ENCODE measurements around the gene CAPN5.

Gene CAPN5

DNA sequence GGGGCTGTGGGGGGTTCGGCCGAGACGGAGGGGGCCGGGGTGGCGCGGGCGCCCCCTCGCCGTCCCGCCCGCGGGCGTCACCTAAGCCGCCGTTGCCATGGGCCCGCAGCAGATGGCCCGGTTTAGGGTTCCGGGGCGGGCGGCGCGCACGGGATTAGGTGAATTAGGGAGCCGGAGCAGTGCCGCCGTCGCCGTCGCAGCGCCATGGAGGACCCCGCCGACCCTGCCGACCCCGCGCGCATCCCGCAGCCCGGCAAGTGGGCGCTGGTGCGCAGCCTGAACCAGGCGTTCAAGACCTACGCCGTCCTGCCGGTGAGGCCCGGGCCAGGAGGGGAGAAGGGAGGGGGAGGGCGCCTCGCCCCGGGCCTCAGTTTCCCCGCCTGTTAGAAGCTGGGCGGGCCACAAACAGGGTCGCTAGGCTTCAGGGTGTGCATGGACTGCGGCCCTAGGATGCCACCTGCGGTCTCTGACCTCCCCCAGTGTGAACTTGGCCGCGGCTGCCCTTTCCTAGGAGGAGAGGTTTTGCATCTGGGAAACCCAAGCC is 71.4 kb downstream of the CAPN5 start:
- no peak for DNase-seq

DNA sequence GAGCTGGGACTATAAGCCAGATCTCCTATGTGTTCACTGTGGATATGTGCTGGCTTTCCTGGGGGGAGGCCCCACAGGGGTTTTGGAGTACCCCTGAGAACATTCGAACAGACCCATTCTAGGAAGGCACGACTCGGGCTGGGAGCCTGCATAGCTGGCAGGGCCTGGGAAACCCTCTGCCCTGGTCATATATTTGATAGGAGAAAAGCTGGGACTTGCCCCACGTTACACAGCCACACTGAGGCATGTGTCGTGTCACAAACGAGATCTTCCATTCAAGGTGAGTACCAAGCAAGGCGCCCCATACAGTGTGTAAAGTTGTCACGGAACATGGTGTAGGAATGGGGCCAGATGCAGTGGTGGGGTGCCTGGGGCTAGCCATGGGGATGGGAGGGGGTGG is 72.4 kb downstream of the CAPN5 start:
- DNase-seq: no peak

DNA sequence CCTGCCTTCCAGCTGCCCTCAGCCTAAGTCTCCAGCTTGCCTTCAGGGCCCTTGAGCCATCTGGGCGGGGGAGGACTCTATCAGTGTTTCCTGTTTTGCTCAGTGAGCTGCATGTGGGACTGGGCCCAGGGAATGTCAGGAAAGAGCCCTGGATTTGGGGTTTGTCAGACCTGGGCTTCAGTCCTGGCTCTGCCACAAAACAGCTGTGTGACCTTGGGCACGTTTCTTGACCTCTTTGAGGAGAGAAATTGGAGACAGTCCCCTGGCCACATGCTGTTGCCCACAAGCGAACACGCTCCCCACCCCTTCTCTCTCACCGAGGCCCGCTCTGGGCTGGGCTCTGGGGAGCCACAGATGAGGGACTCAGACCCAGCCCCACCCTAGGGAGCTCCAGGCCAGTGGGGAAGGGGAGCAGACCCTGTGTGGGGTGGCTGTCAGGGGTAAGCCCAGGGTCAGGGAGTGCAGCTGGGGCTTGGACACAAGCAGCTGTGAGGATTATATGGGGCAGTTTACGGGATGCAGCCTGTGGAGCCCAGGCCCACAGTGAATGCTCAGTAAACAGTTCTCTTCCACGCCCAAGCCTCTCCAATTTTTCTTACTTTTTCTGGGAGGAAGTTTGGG is 73.6 kb downstream of the CAPN5 start:
- DNase-seq: no peak

DNA sequence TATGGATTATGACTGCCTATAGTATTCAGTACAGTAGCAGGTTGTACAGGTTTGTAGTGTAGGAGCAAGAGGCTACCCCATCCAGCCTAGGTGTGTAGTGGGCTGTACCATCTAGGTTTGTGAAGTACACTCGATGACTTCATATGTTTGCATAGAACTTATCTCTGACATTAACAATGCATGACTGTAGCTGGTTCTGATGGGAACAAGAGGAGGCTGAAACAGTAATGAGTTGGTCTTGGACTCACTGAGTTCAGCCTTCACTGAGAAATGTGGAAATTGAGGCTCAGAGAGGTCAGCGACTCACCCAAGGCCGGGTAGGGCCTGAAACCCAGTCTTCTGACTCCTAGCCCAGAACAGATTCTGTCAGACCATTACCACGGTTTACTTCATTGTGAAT is 74.3 kb downstream of the CAPN5 start:
- DNase-seq: no peak

DNA sequence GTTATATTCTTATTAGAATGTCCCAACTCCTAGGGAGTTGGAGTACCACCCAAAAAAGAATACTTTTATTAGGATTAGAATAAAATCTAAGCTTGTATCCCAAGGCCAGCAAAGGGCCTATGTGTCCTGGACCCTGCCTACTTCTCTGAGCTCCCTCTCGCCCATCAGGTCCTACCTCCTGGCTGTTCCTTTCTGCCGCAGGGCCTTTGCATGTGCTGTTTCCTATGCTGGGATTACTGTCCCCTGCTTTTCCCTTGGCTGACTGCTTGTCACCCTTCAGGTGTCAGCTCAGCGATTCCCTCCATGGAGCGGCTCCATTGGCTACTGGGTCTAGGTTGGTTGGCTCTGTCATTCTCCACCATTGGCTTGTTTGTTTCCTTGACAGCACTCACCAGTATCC is 74.7 kb downstream of the CAPN5 start:
- no peak for DNase-seq

DNA sequence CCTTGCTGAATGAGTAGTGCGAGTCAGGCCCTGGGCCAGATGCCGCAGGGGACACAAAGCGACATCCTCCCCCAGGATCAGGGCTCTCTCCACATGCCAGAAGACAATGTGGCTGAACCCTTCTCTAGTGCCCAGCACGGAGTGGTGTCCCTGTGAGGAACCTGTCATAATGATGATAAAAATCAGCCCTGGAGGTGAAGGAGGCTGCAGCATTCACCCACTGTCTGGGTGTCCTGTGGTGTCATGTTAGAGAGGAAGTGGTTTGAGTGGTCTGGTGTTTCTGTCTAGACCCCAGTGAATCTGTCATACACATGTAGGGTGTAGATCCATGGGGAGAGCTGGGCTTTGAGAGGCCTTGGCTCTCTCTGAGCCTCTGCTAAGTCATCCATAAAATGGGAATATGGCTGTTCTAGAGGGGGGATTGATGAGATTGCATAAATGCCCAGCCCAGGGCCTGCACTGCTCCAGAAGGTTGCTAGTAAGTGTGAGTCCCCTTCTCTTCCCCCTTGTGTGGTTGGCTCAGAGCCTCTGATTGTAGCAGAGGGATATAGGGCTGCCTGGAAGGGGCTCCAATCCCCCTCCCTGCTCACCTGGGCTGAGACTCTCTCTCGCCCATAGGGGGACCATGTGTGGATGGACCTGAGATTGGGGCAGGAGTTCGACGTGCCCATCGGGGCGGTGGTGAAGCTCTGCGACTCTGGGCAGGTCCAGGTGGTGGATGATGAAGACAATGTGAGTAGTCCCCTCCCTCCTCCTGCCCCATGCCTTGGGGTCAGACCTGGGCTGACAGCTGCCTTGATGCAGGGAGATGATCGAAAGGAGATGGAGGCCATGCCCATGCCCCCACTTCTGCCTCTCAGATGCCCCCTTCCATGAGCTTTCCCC is 75.6 kb downstream of the CAPN5 start:
- no peak for DNase-seq

DNA sequence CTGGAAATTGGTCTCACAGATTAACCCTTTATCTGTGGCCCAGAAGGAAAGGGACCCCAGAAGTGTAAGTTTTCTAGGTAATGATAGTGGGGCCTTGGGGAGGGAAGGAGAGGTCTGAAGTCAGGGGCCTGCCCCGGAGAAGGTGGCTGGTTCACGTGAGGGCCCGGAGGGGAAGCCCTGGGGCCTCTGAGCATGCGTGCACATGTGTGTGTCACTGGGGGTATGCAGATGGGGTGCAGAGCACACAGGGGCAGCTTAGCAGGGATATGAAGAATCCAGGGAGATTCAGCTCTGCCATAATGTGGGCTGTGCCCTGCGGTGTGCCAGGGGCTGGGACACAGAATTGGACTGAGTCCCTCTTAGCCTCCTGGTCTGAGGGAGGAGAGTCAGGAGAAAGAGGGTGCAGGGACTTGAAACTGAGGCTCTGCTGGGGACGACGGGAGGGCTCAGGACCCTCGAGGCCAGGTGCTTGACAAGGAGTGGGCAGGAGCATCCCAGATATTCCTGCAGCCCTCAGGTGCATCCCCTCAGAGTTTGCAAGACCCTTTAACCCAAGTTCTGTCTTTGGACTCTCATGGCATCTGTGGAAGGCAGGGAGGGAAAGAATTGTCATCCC is 76.7 kb downstream of the CAPN5 start:
- no peak for DNase-seq

DNA sequence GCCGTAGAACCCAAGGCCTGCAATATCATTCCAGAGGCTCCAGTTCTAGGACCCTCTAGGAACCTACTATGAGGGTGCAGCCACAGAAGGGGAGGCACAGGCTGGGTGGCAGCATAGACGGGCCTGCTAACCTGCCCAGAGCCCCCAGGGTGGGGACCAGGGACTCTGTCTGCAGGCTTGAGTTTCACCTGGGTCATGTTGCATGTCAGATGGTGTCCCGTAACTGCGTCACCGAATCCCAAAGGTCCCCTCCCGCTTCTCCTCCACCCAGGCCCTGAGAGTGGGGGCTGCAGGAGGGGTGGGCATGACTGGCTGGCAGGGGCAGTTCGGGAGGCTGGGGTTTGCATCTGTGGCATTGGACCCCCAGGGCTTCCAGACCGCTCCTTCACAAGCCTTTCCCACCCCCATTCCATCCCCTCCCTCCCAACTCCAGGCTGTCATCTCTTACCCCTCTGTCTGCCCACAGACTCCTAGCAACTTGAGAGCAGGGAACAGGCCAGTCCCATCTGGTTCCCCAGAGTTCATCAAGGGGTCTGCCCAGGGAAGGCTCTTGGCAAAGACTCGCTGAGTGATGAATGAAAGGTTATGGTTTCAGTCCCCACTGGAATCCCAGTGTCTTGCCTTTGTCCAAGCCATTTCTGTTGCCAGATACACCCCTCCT is 77.6 kb downstream of the CAPN5 start:
- DNase-seq: no peak

DNA sequence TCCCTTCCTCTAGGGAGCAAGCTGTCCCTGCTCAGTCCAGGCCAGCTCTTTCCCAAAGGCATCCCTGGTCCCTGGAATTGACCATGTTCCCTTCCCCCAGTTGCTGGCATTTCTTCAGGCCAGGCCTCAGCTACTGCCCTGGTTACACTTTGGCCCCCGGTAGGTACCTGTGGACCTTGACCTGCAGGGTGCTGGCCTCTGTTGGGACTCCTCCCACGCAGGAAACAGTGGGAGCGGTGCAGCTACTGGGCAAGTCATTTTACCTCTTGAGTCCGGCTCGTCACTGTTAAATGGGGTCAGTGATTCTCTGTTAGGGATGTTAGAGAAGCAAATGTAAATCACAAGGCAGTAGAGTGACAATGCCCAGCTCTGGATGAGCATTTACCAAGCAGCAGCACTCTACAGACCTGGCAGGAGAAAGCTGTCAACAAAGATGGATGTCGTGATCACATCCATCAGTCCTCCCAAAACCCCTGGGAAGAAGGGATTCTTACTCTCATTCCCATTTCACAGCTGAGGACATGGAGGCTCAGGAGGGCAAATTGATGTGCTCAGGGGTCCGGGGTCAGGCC is 78.2 kb downstream of the CAPN5 start:
- no peak for DNase-seq

DNA sequence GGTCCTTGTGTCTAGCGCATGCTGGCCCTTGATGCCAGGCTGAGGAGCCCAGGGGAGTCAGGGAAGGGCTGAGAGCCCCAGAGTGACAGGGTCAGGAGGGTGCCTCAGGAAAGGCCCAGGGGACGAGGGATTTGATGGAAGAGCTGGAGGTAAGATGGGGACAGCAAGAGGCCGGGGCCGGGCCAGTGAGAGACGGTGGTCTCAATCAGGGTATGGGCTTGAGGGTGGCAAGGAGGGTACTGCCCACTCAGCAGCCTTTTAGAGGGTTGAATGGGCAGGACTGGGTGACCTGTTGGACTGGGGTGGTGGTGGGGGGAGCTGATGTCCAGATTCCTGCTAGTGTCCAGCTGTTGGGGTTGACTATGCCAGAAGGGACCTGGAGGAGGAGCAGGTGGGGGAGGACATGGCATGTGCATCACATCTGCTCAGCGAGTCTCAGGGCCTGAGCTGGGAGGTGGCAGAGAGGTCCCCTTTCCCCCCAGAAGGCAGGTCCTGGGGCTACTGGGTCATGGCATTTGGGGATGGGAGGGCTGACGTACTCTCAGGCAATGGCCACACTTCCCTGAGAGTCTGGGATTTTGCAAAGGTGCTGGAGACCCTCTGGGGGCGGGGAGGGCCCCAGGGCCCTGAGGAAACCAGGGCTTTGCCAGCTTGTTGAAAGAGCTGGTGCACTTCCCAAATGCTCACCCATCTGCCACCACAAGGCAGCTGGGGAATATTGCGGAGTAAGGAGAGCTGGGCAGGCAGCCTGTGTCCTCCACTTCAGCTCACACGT is 79.7 kb downstream of the CAPN5 start:
- DNase-seq: no peak

DNA sequence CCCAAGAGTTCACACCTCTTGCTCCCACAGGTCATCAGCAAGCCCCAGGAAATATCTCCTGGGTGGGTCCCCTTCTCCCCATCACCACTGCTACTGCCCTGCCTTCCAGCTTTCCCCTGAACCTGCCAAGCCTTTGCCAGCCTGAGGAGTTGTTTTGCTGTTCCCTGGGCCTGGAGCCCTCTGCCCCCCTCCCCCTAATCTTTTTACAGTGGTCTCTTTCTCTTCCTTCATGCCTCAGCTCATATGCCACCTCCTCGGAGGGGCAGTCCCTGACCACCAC is 80.2 kb downstream of the CAPN5 start:
- DNase-seq: no peak

DNA sequence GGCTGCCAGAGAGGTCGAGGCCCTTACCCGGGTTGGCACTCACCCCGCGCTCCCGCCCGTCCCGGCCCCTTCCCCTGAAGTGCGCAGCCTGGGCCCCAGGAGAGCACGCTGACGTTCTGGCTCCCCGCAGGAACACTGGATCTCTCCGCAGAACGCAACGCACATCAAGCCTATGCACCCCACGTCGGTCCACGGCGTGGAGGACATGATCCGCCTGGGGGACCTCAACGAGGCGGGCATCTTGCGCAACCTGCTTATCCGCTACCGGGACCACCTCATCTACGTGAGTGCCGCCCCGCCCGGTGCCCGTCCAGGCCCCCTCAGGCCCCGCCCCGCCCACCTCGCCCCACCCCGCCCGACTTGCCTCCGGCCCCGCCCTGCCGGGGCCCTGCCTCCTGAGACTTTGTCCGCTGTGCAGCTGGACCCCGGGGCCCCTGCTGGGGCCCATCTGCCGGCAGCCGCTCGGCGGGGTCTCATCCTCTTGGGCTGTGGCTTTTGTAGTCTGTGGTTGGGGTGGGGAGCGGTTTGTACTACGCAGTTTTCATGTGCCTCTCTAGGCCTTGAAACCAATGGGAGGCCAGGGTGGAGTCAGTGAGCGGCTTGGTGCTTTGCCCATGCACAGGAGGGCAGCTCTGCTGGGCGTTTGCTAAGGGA is 81.0 kb downstream of the CAPN5 start:
- DNase-seq: peak; percentile 72

DNA sequence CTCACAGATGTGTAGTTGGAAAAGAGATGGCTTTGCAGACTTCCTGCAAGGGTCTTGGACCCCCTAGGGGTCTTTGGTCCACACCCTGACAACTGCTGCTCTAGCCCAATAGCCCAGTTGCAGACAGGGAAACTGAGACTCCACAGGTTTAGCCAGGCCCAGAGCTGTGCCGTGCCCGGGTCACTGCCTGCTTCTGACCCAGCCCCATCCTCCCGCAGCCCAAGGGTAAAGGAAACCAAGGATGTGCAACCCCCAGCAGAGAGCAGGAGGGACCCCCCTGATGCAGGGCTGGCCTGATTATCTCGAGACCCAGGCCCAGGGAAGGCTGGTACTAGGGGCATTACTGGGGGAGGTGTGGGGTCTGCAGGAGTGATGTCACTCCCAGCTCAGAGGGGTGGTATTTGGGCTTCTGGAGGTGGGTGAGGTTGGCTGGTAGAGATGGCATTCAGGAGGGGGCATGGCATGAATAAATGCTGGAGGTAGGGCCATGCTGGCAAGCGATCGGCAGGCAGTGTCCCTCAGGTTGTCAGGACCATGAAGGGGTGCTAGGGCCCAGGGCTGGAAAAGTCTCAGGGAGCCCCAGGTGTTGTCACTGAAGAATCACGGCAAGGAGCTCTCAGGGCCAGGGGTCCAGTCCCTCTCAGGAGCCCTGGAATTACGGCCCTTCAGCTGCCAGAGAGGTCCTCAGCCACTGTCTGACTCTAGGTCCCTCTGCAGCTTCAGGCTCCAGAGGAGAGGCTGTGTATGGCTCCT is 82.4 kb downstream of the CAPN5 start:
- DNase-seq: no peak

DNA sequence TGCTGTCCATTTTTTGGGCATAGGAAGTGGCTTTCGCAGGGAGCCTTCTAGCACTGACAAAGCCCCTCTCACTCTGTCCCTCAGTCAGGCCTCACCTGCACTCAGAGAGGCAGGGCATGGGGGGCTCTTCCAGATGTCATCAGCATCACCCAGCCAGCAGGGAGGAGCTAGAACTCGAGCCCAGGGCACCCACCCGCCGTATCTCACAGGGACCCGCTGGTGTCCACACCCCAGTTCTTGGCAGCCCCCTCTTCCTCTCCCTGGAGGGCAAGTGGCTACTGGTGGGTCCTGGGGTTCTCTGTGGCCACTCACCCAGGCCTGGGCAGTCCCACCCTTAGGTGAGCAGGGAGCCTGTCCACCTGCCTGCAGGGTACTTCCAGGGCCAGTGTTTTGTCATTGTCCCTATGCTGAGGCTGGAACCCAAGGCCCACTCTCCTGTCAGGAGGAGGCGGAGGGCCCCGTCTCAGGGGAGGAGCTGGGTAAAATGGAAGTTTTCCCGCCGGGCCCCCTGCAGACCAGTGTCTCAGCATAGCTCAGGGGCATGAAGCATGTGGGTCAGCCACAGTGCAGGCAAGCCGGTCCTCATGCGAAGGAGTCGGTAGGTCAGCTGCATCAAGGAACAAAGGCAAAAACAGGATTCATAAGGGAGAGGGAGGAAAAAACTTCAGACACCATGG is 83.1 kb downstream of the CAPN5 start:
- DNase-seq: no peak

DNA sequence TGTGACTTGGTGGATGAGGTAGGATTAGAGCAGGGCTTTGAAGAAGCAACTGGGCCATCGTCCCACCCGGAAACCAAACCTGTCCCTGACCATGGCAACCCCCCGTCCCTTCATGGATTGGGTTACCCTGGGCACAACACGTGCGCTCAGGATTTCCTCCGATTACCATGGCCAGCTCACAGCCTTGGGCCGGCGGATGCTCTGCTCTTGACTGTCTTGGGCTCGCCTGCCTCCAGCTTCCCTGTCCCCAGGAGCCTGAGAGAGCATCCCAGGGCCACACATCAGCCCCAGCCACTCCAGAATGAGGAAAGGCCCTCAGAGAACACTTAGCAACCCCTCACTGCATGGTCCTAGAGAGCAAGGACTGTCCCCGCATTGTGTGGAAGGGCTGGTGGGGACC is 84.1 kb downstream of the CAPN5 start:
- no peak for DNase-seq

DNA sequence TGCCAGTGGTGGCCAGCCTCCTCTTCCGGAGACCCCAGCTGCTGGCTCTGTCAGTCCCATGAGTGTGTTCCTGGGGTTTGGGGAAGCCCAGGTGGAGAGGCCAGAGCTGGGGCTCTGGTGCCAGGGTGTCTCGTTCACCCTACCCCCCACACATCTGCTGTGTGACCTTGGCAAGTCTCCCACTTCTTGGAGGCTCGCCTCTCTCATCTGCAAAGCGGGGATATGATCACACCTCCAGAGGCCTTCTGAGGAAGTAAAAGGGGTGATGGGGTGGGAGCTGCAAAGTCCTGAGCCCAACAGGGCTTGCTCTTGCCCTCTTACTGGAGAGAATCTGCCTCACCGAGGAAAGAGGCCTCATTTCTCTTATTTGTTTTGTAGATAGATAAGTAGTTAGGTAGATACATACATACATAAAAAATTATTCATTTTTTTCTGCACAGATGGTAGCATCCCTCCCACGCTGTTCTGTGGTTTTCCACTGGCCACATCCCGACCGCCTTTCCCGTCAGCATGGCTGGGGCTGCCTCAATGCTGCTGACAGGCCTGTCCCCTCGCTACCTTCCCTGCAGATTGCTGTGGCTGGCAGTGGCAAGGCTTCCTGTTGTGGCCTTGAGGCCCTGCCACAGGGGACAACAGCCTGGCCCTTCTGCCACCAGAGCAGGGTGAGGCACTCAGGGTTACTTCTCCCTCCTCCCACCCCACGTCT is 85.2 kb downstream of the CAPN5 start:
- peak; percentile 80 for DNase-seq

DNA sequence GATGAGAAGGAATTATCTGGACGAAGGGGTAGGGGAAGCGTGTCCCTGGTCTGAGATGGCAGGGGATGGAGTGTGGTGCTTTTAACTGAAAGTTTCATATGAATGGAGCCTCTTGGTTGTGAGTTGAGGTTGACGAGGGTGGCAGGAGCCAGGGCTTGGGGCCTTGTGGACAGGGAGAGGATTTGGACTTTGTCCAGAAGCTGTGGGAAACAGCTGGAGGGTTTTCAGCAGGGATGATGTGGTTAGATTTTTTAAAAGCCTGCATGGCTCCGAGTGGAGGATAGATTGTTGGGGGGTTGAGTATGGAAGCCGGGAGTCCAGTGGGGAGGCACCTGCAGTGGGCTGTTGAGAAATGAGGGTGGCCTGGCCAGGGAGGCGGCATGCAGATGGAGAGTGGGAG is 86.1 kb downstream of the CAPN5 start:
- no peak for DNase-seq

DNA sequence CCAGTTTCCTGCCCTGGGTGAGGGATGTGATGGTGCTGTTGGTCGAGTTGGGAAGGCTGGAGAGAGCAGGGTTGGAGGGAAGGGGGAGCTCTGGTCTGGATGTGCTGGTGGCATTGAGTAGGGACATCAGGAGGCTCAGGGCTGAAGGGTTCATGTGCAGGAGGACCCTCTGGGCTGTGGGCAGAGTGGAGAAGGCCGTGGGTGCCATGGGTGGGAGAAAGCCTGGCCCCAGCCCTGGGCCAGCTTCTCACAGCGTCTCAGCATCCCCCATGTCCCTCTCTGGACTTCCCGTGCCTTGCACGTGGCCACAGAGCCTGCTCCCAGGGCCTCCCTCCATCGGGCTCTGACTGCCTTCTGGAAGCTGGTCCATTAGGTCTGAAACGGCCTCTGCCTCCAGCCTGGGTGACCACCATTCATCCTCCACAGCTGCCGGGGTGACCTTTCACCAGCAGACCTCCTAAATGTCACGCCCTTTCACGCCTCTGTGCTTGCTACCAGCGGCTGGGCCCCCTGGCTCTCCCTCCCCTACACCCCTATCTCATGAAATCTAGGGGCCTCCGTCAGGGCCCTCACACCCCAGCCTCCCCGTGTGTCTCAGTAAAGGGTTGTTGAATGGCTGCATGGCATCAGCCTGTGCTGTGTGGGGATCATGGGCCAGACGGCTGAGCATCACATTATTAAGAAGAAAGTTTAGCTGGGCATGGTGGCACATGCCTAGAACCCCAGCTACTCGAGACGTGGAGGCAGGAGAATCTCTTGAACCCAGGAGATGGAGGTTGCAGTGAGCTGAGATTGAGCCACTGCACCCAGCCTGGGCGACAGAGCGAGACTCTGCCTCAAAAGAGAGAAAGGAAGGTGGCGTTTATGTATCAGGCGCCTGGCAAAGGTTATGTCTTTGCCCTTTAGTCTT is 86.8 kb downstream of the CAPN5 start:
- no peak for DNase-seq
